CD14-positive monocyte (primary cell): ENCODE results near the gene CALR. TPM values are rescaled to one million over a fixed set of nuclear protein-coding genes. Genes with fewer than 3 reads are reported as not detected.

Experiments used
- DNase-seq, 3 donors: peaks; one replicate each; pipeline ENCODE4 v3.0.0-alpha.2; 2011 to 2022
- H2AFZ ChIP-seq: 2 replicates; pipeline ENCODE4 v1.6.0; 2012; ENCODE audit warnings: mild to moderate bottlenecking, low read depth, low read length, inconsistent platforms; ENCODE audit not compliant: insufficient read depth, poor library complexity, severe bottlenecking
- H3K27ac ChIP-seq, 2 donors: 1 replicate in 1 of 2; 2 replicates in 1 of 2; pipeline ENCODE4 v1.5.1; 2012 to 2013; ENCODE audit warnings: low read length in 2 of 2, control low read depth in 1 of 2, inconsistent platforms in 1 of 2, low read depth in 1 of 2, mild to moderate bottlenecking in 1 of 2
- H3K27me3 ChIP-seq, 2 donors: one replicate each; pipeline versions ENCODE4 v1.6.0 to v1.6.1; 2011 to 2013; ENCODE audit warnings: low read length in 2 of 2; ENCODE audit not compliant: control insufficient read depth in 2 of 2, insufficient read depth in 2 of 2
- H3K36me3 ChIP-seq, 2 donors: replicated peaks in 1 of 2; 1 replicate in 1 of 2; 2 replicates in 1 of 2; pipeline versions ENCODE4 v1.5.1 to v1.6.1; 2012 to 2013; ENCODE audit warnings: low read length in 2 of 2, control low read depth in 1 of 2, inconsistent platforms in 1 of 2, mild to moderate bottlenecking in 1 of 2; ENCODE audit not compliant: insufficient read depth in 2 of 2, control insufficient read depth in 1 of 2
- H3K4me1 ChIP-seq, 2 donors: 1 replicate in 1 of 2; 2 replicates in 1 of 2; pipeline versions ENCODE4 v1.5.1 to v1.6.1; 2012 to 2013; ENCODE audit warnings: low read length in 2 of 2, control low read depth in 1 of 2, inconsistent platforms in 1 of 2, mild to moderate bottlenecking in 1 of 2, moderate library complexity in 1 of 2; ENCODE audit not compliant: insufficient read depth in 2 of 2, control insufficient read depth in 1 of 2
- H3K4me2 ChIP-seq: replicated peaks from 2 replicates; pipeline ENCODE3; 2012; ENCODE audit warnings: low read length, moderate library complexity, mild to moderate bottlenecking; ENCODE audit not compliant: poor library complexity, severe bottlenecking; ENCODE audit errors: extremely low read depth
- H3K4me3 ChIP-seq, 3 experiments: fragments of 200-600 bp in 1 of 3; sonication (generic) in 1 of 3; replicated peaks in 1 of 3; 1 replicate in 2 of 3; 2 replicates in 1 of 3; pipeline ENCODE4 v1.5.1; 2011 to 2013; ENCODE audit warnings: low read length in 3 of 3, mild to moderate bottlenecking in 3 of 3, control low read depth in 2 of 3, low read depth in 2 of 3, inconsistent platforms in 1 of 3, moderate library complexity in 1 of 3
- H3K79me2 ChIP-seq: 2 replicates; pipeline ENCODE4 v1.6.0; 2012; ENCODE audit warnings: mild to moderate bottlenecking, control low read depth, inconsistent platforms, low read length, moderate library complexity; ENCODE audit not compliant: insufficient read depth
- H3K9ac ChIP-seq: 2 replicates; pipeline ENCODE4 v1.6.0; 2017; ENCODE audit warnings: low read length, mild to moderate bottlenecking; ENCODE audit not compliant: insufficient read depth, poor library complexity, severe bottlenecking
- H3K9me3 ChIP-seq, 2 donors: replicated peaks in 1 of 2; 1 replicate in 1 of 2; 2 replicates in 1 of 2; pipeline versions ENCODE4 v1.5.1 to v1.6.1; 2012 to 2013; ENCODE audit warnings: low read length in 2 of 2, control low read depth in 1 of 2; ENCODE audit not compliant: control insufficient read depth in 1 of 2, insufficient read depth in 1 of 2
- H4K20me1 ChIP-seq: 2 replicates; pipeline ENCODE4 v1.6.0; 2012; ENCODE audit warnings: mild to moderate bottlenecking, low read length, control low read depth, moderate library complexity; ENCODE audit not compliant: insufficient read depth
- H3K27ac Mint-ChIP-seq, 7 donors: one replicate each; pipeline ENCODE4 v1.8.0; 2020; ENCODE audit warnings: mild to moderate bottlenecking in 7 of 7, mixed read lengths in 7 of 7, moderate library complexity in 6 of 7, inconsistent platforms in 2 of 7
- H3K27me3 Mint-ChIP-seq, 3 donors: one replicate each; pipeline ENCODE4 v1.8.0; 2021 to 2022; ENCODE audit warnings: low read depth in 3 of 3, mild to moderate bottlenecking in 3 of 3, mixed read lengths in 3 of 3, moderate library complexity in 3 of 3, inconsistent platforms in 1 of 3
- H3K36me3 Mint-ChIP-seq, 2 donors: one replicate each; pipeline ENCODE4 v1.8.0; 2020; ENCODE audit warnings: mixed read lengths in 2 of 2, inconsistent platforms in 1 of 2, mild to moderate bottlenecking in 1 of 2
- H3K4me1 Mint-ChIP-seq: one replicate; pipeline ENCODE4 v1.8.0; 2020; ENCODE audit warnings: mild to moderate bottlenecking, mixed read lengths
- H3K4me3 Mint-ChIP-seq, 2 donors: one replicate each; pipeline ENCODE4 v1.8.0; 2020; ENCODE audit warnings: mild to moderate bottlenecking in 2 of 2, mixed read lengths in 2 of 2, moderate library complexity in 1 of 2
- H3K9me3 Mint-ChIP-seq, 7 donors: one replicate each; pipeline ENCODE4 v1.8.0; 2020 to 2022; ENCODE audit warnings: mixed read lengths in 7 of 7, mild to moderate bottlenecking in 6 of 7, moderate library complexity in 6 of 7, inconsistent platforms in 2 of 7
- CTCF ChIP-seq: fragments of 200-600 bp; IDR thresholded peaks from one replicate; pipeline ENCODE4 v1.8.0; 2022; ENCODE audit warnings: antibody characterized with exemption, mild to moderate bottlenecking
- WGBS: methylation state at CpG from one replicate; pipeline ENCODE4 v1.1.5; 2013; ENCODE audit warnings: missing lambda C conversion rate; ENCODE audit not compliant: insufficient coverage; 5-methylcytosine and 5-hydroxymethylcytosine counted together
- intact Hi-C, 2 donors: fragments of 100-400 bp; cut with micrococcal nuclease; formaldehyde crosslinking; loops; one replicate each; pipeline versions ENCODE4 v1.15.0 to v1.15.1; 2023
- polyA plus RNA-seq, 3 donors: library from polyadenylated mRNA; depleted of rRNA in 1 of 3; unstranded in 2 of 3; stranded (reverse) in 1 of 3; fragments of 300-500 nt in 2 of 3; fragments of >200 nt in 1 of 3; fragmentation: Illumina TruSeq in 2 of 3; gene quantifications; 1 replicate in 2 of 3; 2 replicates in 1 of 3; pipeline ENCODE4 v1.2.3, GENCODE V29; 2012 to 2021

CALR gene
- polyA plus RNA-seq, 3 donors: 109 to 441 (median 133) TPM

GRCh38 chr19:12912571-12912970 is 25.8 kb upstream of the CALR start:
- Histone ChIP-seq H2AFZ (peak overlapping the region; percentile 87), H3K9ac (peak overlapping the region; percentile 16), H3K36me3 (no peaks in the 10 kb centered on the region), H3K27ac (peak overlapping the region in 1 of 2 donors; percentile 83), H3K4me1 (peaks cover 27% of the 10 kb centered on the region in 2 donors), H3K4me2 (peak overlapping the region; percentile 70), H3K9me3 (no peaks in the 10 kb centered on the region), H3K27me3 (no peaks in the 10 kb centered on the region), H4K20me1 (no peaks in the 10 kb centered on the region), H3K4me3 (peak overlapping the region in 1 of 3 experiments; percentile 58), H3K79me2 (no peaks in the 10 kb centered on the region)
- TF ChIP-seq CTCF: no peak
- intact Hi-C loops: no loop called here
- H3K27ac Mint-ChIP-seq: no peak overlapping the region
- WGBS: 75% methylated on average over 4 of the region's 4 CpGs
- peaks cover 28% of the 10 kb centered on the region for H3K4me1 Mint-ChIP-seq
- H3K36me3 Mint-ChIP-seq: peaks cover 2 to 3% of the 10 kb centered on the region in 2 donors
- DNase-seq: no peak
- H3K9me3 Mint-ChIP-seq: no peaks in the 10 kb centered on the region
- H3K4me3 Mint-ChIP-seq: no peak overlapping the region
- H3K27me3 Mint-ChIP-seq: peaks cover 0 to 3% (median 3%) of the 10 kb centered on the region in 3 donors

- peaks cover 0 to 3% (median 3%) of the 10 kb centered on the region in 3 donors for H3K27me3 Mint-ChIP-seq
- H3K9me3 Mint-ChIP-seq: no peaks in the 10 kb centered on the region
Measured at GRCh38 chr19:12913011-12913561, 25.3 kb upstream of the CALR start.

More at GRCh38 chr19:12913011-12913561, 25.3 kb upstream of the CALR start:
- WGBS: 9% methylated on average over 19 of the region's 22 CpGs
- Histone ChIP-seq H3K9ac (peak overlapping the region; percentile 16), H2AFZ (peak overlapping the region; percentile 87), H3K4me2 (peak overlapping the region; percentile 70), H4K20me1 (no peaks in the 10 kb centered on the region), H3K9me3 (no peaks in the 10 kb centered on the region), H3K27ac (peak overlapping the region; percentile 3 to 83), H3K27me3 (no peaks in the 10 kb centered on the region), H3K4me3 (peak overlapping the region in 1 of 3 experiments; percentile 58), H3K36me3 (no peaks in the 10 kb centered on the region), H3K79me2 (no peaks in the 10 kb centered on the region), H3K4me1 (peaks cover 27% of the 10 kb centered on the region in 2 donors)
- H3K4me3 Mint-ChIP-seq: peak overlapping the region; percentile 74 to 83
- peaks cover 28% of the 10 kb centered on the region for H3K4me1 Mint-ChIP-seq
- TF ChIP-seq CTCF: no peak
- H3K27ac Mint-ChIP-seq: peak overlapping the region in 6 of 7 donors; percentile 83 to 96 (median 91)
- DNase-seq: no peak
- intact Hi-C loops: no loop called here
- peaks cover 2 to 3% of the 10 kb centered on the region in 2 donors for H3K36me3 Mint-ChIP-seq
